Naive thymus-derived CD8-positive, alpha-beta T cell (primary cell): ENCODE measurements around the gene SPATA18. TPM values are rescaled to one million over a fixed set of nuclear protein-coding genes. Genes with fewer than 3 reads are reported as not detected.

Source experiments
- ATAC-seq, 2 donors: fragments of 150-1000 bp; cut with Tn5 transposase in 1 of 2; sonication (Bioruptor Pico), chemical (Tn5 transposase) in 1 of 2; 1 replicate in 1 of 2; 2 replicates in 1 of 2; pipeline ENCODE4 v1.10.0; 2021; ENCODE audit warnings: mild to moderate bottlenecking in 2 of 2, moderate library complexity in 2 of 2
- POLR2A ChIA-PET: fragments of 350-600 bp; sonication (Branson Sonifier 250); formaldehyde crosslinking; loops from one replicate; lab custom pipeline; 2021; ENCODE audit warnings: antibody characterized with exemption; lab: Charles Lee
- DNase-seq, 10 donors: peaks; one replicate each; pipeline versions ENCODE4 v3.0.0 to v3.0.0-alpha.2; 2020 to 2022
- H3K27ac Mint-ChIP-seq, 10 donors: one replicate each; pipeline ENCODE4 v1.8.0; 2020 to 2022; ENCODE audit warnings: mild to moderate bottlenecking in 10 of 10, mixed read lengths in 10 of 10, moderate library complexity in 4 of 10, inconsistent platforms in 1 of 10
- H3K27me3 Mint-ChIP-seq, 5 donors: one replicate each; pipeline ENCODE4 v1.8.0; 2021 to 2022; ENCODE audit warnings: mixed read lengths in 5 of 5
- H3K36me3 Mint-ChIP-seq, 3 donors: one replicate each; pipeline ENCODE4 v1.8.0; 2020 to 2022; ENCODE audit warnings: mixed read lengths in 3 of 3, mild to moderate bottlenecking in 2 of 3, inconsistent platforms in 1 of 3
- H3K4me1 Mint-ChIP-seq, 4 donors: one replicate each; pipeline ENCODE4 v1.8.0; 2021 to 2022; ENCODE audit warnings: mixed read lengths in 4 of 4
- H3K4me3 Mint-ChIP-seq, 10 donors: one replicate each; pipeline ENCODE4 v1.8.0; 2020 to 2022; ENCODE audit warnings: mild to moderate bottlenecking in 10 of 10, mixed read lengths in 10 of 10, moderate library complexity in 6 of 10, inconsistent platforms in 1 of 10
- H3K9me3 Mint-ChIP-seq, 9 donors: one replicate each; pipeline ENCODE4 v1.8.0; 2020 to 2022; ENCODE audit warnings: mixed read lengths in 9 of 9, mild to moderate bottlenecking in 3 of 9, inconsistent platforms in 1 of 9, moderate library complexity in 1 of 9
- polyA plus RNA-seq, 3 donors: library from polyadenylated mRNA; unstranded; fragments of 300-500 nt; fragmentation: Illumina TruSeq; gene quantifications; one replicate each; pipeline ENCODE4 v1.2.3, GENCODE V29; 2021
- total RNA-seq, 8 experiments: library from RNA in 2 of 8; stranded (reverse) in 2 of 8; gene quantifications; one replicate each; pipeline ENCODE4 v1.2.3 and lab custom pipeline; 2021 to 2026

The SPATA18 gene
- total and polyA plus RNA-seq, 5 experiments from 2014 or later, result 0.44 TPM; not detected in 4

DNA sequence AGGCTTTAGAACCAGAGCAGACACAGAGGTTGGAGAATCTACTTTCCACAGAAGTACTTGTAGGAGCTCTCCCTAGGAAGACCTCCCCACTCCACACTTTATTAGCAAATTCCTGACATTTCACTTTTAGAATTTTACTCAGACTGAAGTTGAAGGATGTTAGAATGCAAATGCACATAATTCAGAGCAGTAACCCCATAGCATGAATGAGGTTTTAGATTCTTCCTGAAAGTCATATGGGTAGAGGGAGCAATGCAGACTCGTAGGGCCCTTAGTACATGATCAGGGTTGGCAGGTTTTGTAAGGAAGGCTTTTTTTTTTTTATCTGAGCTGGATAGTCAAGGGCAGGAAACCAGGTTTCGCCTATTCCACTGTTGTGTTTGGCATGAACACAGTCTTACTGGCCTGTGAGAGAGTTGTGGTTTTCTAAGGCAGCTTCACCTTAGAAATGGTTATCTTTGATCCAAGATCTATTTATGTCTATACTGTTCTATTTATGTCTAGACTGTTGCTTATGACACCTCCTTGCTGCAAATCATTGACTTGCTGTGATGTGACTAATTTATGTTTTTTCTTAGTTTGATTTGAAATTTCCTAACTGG is 48.9 kb downstream of the SPATA18 start:
- DNase-seq (no peak), ATAC-seq (no peak)
- POLR2A ChIA-PET, result no interaction called here
- no peak overlapping the region for H3K4me3 Mint-ChIP-seq
- H3K36me3 Mint-ChIP-seq, result no peaks in the 10 kb centered on the region
- H3K27me3 Mint-ChIP-seq, result peaks cover 0 to 18% (median 5%) of the 10 kb centered on the region in 5 donors
- no peaks in the 10 kb centered on the region for H3K9me3 Mint-ChIP-seq
- H3K4me1 Mint-ChIP-seq, result peaks cover 0 to 5% (median 0%) of the 10 kb centered on the region in 4 donors
- no peak overlapping the region for H3K27ac Mint-ChIP-seq

DNA sequence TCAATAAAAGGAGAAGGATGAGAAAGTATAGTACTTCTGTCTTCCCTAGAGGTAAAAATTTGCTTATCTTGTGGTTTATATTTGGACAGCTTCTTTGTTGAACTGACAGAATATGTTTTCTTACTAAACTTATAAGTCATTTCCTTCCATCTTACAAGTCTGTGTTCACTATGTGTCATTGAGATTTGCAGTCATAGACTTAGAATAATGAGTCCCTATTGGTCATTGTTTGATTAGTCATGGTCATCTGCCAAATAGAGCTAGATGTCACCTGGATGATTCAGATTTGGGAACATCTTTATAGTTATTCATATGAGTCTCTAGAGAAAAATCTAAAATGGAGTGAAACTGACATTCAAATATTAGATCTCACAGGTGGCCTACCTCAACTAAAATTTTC is 51.5 kb downstream of the SPATA18 start:
- Mint-ChIP-seq H3K27ac (no peak overlapping the region), H3K36me3 (no peaks in the 10 kb centered on the region), H3K9me3 (no peaks in the 10 kb centered on the region), H3K27me3 (peaks cover 0 to 8% (median 3%) of the 10 kb centered on the region in 5 donors), H3K4me3 (no peak overlapping the region), H3K4me1 (peaks cover 0 to 5% (median 0%) of the 10 kb centered on the region in 4 donors)
- ATAC-seq (no peak), DNase-seq (no peak)
- POLR2A ChIA-PET, result no interaction called here

DNA sequence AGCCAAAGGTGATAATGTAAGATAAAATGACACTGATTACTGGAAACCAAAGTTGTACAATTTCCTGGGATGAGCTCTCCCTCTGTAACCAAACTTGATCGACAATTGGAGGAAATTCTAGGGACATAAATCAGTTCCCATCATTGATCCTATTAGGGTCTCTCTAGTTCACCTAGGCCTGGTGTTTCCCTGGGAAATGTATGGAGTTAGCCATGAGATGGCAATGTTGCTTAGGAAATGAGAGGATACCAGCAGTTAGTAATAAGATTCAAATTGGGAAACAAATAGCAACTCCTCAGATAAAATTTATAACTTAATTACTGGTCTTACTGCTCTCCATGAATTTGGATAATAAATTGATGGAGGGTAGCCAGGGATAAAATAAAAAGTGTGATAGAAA is 52.2 kb downstream of the SPATA18 start:
- Mint-ChIP-seq H3K27me3 (peaks cover 0 to 8% (median 3%) of the 10 kb centered on the region in 5 donors), H3K4me1 (peaks cover 0 to 5% (median 0%) of the 10 kb centered on the region in 4 donors)

DNA sequence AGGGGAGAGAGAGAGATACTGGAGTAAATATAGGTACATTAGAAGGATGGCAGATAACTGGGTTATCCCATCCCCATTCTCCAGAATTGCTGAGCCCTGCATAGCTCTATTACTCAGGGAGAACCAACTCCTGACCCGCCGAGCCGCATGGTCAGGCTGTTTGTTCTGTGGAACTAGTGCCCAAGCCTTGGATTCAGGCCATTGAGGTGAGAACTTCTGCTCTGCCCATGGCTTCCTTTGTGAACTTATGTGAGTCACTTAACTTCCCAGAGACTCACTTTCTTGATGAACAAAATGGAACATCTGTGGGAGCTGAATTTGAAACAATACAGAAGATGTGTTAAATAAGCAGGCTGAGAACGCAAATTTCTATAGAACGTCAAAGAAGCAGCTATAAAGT is 54.2 kb downstream of the SPATA18 start:
- ATAC-seq (no peak), DNase-seq (no peak)
- Mint-ChIP-seq H3K27me3 (peaks cover 0 to 10% (median 3%) of the 10 kb centered on the region in 5 donors), H3K9me3 (peaks cover 0 to 2% (median 0%) of the 10 kb centered on the region in 9 donors), H3K4me1 (no peaks in the 10 kb centered on the region), H3K36me3 (no peaks in the 10 kb centered on the region), H3K27ac (no peak overlapping the region), H3K4me3 (no peak overlapping the region)
- POLR2A ChIA-PET, result no interaction called here

More for the DNA sequence above, 52.2 kb downstream of the SPATA18 start:
- H3K4me3 Mint-ChIP-seq, result no peak overlapping the region
- no peaks in the 10 kb centered on the region for H3K36me3 Mint-ChIP-seq
- POLR2A ChIA-PET, result no interaction called here
- H3K27ac Mint-ChIP-seq, result no peak overlapping the region
- H3K9me3 Mint-ChIP-seq, result peaks cover 0 to under 1% (median 0%) of the 10 kb centered on the region in 9 donors
- DNase-seq (no peak), ATAC-seq (no peak)

DNA sequence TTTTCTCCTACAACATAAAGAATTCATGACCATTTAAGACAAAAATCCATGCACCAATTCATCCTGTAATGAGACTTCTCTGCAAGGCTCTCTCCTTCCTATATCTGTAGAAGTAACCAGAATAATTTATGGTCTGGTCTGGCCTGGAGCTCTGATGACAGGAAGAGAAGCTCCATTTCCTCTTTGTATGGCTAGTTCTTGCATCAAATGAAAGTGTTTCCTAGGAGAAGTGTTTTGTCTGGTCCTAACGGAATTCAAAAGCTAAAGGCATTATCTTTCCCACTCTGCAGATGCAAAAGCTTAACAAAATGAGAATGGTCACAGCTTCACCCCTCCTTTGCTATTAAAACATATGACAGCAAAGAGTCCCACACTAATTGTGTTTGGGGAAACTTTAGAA is 55.1 kb downstream of the SPATA18 start:
- DNase-seq (no peak), ATAC-seq (no peak)
- peaks cover 0 to 2% (median 0%) of the 10 kb centered on the region in 9 donors for H3K9me3 Mint-ChIP-seq
- POLR2A ChIA-PET, result no interaction called here
- H3K27me3 Mint-ChIP-seq, result peaks cover 0 to 8% (median 3%) of the 10 kb centered on the region in 5 donors
- H3K4me3 Mint-ChIP-seq, result no peak overlapping the region
- no peaks in the 10 kb centered on the region for H3K36me3 Mint-ChIP-seq
- no peak overlapping the region for H3K27ac Mint-ChIP-seq
- H3K4me1 Mint-ChIP-seq, result no peaks in the 10 kb centered on the region

DNA sequence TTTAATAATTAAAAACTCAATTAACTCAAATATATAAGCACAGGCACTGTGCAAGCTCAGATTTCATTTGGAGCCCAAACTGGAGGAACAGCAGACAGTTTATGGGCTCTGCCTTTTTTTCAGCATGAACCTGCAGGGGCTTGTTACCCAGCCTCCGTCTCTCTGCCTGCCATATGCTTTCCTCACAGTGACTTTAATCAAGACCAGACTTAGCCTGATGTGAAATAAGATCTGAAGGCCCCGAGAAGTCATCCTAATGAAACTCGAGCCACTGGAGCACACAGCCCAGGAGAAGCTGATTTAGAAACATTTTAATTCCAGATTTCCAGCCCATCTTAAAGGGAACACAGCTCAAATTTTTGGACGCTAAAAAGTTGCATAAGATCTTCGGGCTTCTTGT is 55.6 kb downstream of the SPATA18 start:
- Mint-ChIP-seq H3K4me1 (no peaks in the 10 kb centered on the region), H3K36me3 (no peaks in the 10 kb centered on the region), H3K9me3 (peaks cover 0 to 2% (median 0%) of the 10 kb centered on the region in 9 donors), H3K27ac (no peak overlapping the region), H3K4me3 (no peak overlapping the region), H3K27me3 (peaks cover 0 to 8% (median 3%) of the 10 kb centered on the region in 5 donors)
- DNase-seq (no peak), ATAC-seq (no peak)
- POLR2A ChIA-PET, result no interaction called here

DNA sequence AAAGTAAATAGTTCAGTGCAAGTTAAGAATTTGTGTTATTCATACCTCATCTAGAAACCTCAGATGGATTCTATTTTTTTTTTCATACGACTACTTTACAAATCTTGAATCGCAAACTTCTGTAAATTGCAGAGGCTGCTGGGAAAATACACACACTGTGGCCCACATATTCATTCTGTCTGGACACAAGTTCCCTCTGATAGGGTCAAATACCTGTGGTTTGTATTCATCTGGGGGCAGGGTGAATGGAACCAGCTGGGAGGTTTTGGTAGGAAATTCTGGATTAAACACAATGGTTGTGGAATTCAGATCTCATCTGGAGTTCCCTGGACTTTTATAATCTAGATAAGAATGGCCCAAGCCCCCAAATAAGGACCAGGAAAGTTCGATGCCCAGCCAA is 56.2 kb downstream of the SPATA18 start:
- DNase-seq, result no peak
- H3K27me3 Mint-ChIP-seq, result peaks cover 0 to 8% (median 3%) of the 10 kb centered on the region in 5 donors
- POLR2A ChIA-PET, result no interaction called here
- no peak for ATAC-seq
- no peaks in the 10 kb centered on the region for H3K36me3 Mint-ChIP-seq
- H3K4me1 Mint-ChIP-seq, result no peaks in the 10 kb centered on the region
- H3K4me3 Mint-ChIP-seq, result no peak overlapping the region
- H3K9me3 Mint-ChIP-seq, result peaks cover 0 to 2% (median 0%) of the 10 kb centered on the region in 9 donors
- H3K27ac Mint-ChIP-seq, result no peak overlapping the region

DNA sequence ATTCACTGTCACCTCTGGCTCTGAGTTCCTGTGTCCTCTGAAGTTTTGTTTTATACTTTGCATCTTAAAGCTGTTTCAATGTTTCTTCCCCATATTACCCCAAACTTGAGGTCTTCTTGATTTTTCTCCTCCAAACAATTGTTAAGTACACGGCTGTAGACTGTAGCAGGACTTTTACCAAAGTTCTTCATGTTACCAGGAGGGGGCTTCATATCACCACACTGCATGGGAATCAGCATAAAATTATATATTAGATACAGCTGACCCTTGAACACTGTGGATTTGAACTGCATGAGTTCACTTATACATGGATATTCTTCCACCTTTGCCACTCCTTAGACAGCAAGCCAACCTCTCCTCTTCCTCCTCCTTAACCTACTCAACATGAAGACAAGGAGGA is 56.6 kb downstream of the SPATA18 start:
- Mint-ChIP-seq H3K36me3 (no peaks in the 10 kb centered on the region), H3K9me3 (peaks cover 0 to 2% (median 0%) of the 10 kb centered on the region in 9 donors), H3K27ac (no peak overlapping the region), H3K4me1 (no peaks in the 10 kb centered on the region), H3K4me3 (no peak overlapping the region), H3K27me3 (peaks cover 0 to 6% (median 2%) of the 10 kb centered on the region in 5 donors)
- DNase-seq (no peak), ATAC-seq (no peak)
- POLR2A ChIA-PET, result no interaction called here

DNA sequence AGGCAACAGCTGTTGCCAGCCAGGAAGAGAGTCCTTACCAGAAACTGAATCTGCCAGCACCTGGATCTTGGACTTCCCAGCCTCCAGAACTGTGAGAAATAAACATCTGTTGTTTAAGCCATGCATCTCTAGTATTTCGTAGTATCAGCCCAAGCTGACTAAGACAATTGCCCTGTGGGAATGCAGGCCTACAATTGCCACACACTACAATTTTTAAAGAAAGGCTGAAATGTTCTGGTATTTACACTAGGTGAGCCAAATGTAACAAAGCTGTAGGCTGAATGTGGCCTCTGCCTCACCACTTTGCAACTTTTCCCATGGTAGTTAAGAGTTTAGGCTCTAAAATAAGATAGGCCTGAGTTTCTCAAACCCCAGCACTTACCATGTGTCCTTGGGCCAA is 59.1 kb downstream of the SPATA18 start:
- POLR2A ChIA-PET, result no interaction called here
- H3K9me3 Mint-ChIP-seq, result peaks cover 0 to 2% (median 0%) of the 10 kb centered on the region in 9 donors
- no peak overlapping the region for H3K4me3 Mint-ChIP-seq
- H3K27ac Mint-ChIP-seq, result no peak overlapping the region
- DNase-seq, result no peak
- no peaks in the 10 kb centered on the region for H3K4me1 Mint-ChIP-seq
- no peak for ATAC-seq
- H3K36me3 Mint-ChIP-seq, result no peaks in the 10 kb centered on the region
- peaks cover 0 to 3% (median 2%) of the 10 kb centered on the region in 5 donors for H3K27me3 Mint-ChIP-seq

DNA sequence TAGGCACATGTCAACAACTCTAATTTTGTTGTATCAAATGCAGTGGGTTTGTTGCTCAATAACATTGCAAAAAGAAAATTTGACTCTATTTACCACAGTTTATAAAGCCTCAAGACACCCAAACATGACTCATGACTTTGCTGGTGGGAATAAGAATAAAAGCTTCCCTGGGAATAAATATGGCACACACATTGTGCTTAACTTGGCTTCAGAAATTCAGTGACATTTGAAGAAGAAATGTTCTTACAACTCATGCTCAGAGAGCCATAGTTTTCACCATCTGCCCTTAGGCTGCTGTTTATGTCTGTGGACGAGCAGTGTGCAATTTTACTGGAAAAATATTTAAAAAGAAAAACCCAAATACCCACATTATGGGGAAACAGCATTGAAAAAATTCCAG is 60.9 kb downstream of the SPATA18 start:
- Mint-ChIP-seq H3K36me3 (no peaks in the 10 kb centered on the region), H3K4me3 (no peak overlapping the region), H3K9me3 (peaks cover 0 to 2% (median 0%) of the 10 kb centered on the region in 9 donors), H3K27ac (no peak overlapping the region), H3K4me1 (no peaks in the 10 kb centered on the region), H3K27me3 (peaks cover 0 to 8% (median 2%) of the 10 kb centered on the region in 5 donors)
- POLR2A ChIA-PET, result no interaction called here
- no peak for DNase-seq
- ATAC-seq, result no peak

DNA sequence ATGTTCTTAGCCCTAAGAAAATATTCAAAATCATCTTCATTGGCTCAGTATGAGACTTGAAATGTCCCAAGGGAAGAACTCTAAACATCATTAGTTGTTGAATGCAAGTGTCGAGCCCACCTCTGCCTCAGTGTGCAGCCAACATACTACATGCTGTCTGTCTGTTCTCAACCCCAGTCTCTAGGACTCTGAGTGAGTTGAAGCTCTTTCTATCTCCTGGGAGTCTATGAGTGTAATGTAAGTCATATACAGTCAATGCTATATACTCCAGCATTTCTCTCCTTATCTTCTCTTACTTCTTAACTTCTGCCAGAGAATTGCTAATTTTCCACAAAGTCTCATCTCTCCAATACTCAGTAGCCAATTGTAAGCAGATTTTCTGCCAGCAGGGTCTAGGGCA is 61.3 kb downstream of the SPATA18 start:
- Mint-ChIP-seq H3K36me3 (no peaks in the 10 kb centered on the region), H3K4me3 (no peak overlapping the region), H3K9me3 (peaks cover 0 to 2% (median 0%) of the 10 kb centered on the region in 9 donors), H3K27ac (no peak overlapping the region), H3K4me1 (no peaks in the 10 kb centered on the region), H3K27me3 (peaks cover 0 to 9% (median 2%) of the 10 kb centered on the region in 5 donors)
- POLR2A ChIA-PET, result no interaction called here
- ATAC-seq (no peak), DNase-seq (no peak)

DNA sequence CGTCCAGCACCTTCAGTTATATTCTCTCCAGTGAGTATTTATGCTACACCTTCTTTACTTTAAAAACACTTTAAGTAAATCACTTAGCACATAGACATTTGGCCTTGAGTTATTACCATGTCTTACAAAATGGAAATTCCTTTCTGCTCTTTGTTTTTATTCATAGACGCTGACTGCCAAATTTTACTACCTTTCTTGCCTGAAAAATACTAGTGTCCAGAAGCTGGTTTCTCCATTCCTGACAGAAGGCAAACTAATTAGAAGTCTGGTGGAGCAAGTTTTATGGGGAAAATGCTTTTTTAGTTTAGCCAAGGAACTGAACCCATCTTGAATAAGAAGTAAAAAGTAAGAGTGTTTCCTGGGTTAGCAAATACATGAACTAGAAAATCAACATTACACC is 65.5 kb downstream of the SPATA18 start:
- Mint-ChIP-seq H3K9me3 (peaks cover 0 to 7% (median 1%) of the 10 kb centered on the region in 9 donors), H3K27me3 (peaks cover 0 to 9% (median 0%) of the 10 kb centered on the region in 5 donors), H3K36me3 (no peaks in the 10 kb centered on the region), H3K27ac (no peak overlapping the region), H3K4me1 (no peaks in the 10 kb centered on the region), H3K4me3 (no peak overlapping the region)
- DNase-seq (no peak), ATAC-seq (no peak)
- POLR2A ChIA-PET, result no interaction called here

DNA sequence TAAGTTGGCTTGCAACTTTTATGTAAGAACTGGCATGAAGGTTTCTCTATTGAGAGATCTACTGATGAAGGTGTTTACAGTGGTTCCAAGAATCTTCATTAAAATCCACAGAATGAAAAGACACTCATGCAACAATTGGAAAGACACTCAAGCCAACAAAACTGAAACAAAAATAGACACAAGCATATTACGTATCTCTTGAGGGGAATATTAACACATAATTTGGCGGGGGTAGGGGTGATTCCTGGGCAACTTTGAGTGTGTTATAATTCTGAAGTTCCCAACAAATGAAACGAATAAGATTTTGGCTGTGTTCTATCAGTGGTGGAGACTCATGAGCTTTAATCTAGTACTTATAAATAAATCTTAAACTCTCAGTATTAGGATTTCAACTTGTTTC is 75.1 kb downstream of the SPATA18 start:
- POLR2A ChIA-PET, result no interaction called here
- Mint-ChIP-seq H3K4me1 (no peaks in the 10 kb centered on the region), H3K9me3 (peaks cover 0 to 9% (median 6%) of the 10 kb centered on the region in 9 donors), H3K27ac (no peak overlapping the region), H3K36me3 (no peaks in the 10 kb centered on the region), H3K27me3 (peaks cover 2 to 23% (median 6%) of the 10 kb centered on the region in 5 donors), H3K4me3 (no peak overlapping the region)
- no peak for DNase-seq
- ATAC-seq, result no peak

DNA sequence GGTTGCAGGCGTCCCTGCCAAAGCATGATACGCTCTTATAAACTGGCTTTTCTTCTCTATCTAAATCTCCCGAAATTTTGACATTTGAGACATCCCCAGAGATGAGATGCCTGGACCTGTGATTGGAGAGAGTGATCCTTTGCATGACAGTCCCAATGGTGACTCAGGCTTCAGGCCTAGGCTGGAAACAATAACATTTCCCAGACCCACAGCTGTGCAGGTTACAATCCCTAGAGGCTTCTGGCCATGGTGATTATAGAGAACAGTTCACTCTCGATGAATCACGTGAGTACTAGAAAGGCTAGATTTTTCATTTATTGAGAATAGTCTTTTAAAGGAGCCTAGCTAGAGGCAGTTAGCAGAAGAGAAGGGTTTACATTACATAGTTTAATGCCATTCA is 75.9 kb downstream of the SPATA18 start:
- peaks cover 0 to 9% (median 3%) of the 10 kb centered on the region in 9 donors for H3K9me3 Mint-ChIP-seq
- H3K27ac Mint-ChIP-seq, result no peak overlapping the region
- DNase-seq (no peak), ATAC-seq (no peak)
- H3K27me3 Mint-ChIP-seq, result peaks cover 3 to 20% (median 6%) of the 10 kb centered on the region in 5 donors
- no peak overlapping the region for H3K4me3 Mint-ChIP-seq
- POLR2A ChIA-PET, result no interaction called here
- no peaks in the 10 kb centered on the region for H3K36me3 Mint-ChIP-seq
- H3K4me1 Mint-ChIP-seq, result no peaks in the 10 kb centered on the region
